Right atrium auricular region (tissue), 2 donors: ENCODE results near the gene LRRC75B. TPM values are rescaled to one million over a fixed set of nuclear protein-coding genes. Genes with fewer than 3 reads are reported as not detected.

ENCODE experiments used
- DNase-seq: peaks from one replicate; pipeline ENCODE4 v3.0.0-alpha.2; 2019; ENCODE audit warnings: low spot score
- H3K27ac ChIP-seq, 2 donors: fragments of 200-600 bp; sonication (generic); 1 replicate in 1 of 2; 2 replicates in 1 of 2; pipeline ENCODE4 v1.5.1; 2016 to 2019
- H3K27me3 ChIP-seq, 2 donors: fragments of 200-600 bp; sonication (generic); one replicate each; pipeline versions ENCODE4 v1.5.1 to v1.6.0; 2017 to 2019
- H3K36me3 ChIP-seq: fragments of 200-600 bp; sonication (generic); one replicate; pipeline ENCODE4 v1.5.1; 2016
- H3K4me1 ChIP-seq, 2 donors: fragments of 200-600 bp; sonication (generic); one replicate each; pipeline versions ENCODE4 v1.5.1 to v1.6.0; 2017 to 2019
- H3K4me3 ChIP-seq, 2 donors: fragments of 200-600 bp; sonication (generic); 1 replicate in 1 of 2; 2 replicates in 1 of 2; pipeline ENCODE4 v1.5.1; 2017 to 2019; ENCODE audit warnings: mild to moderate bottlenecking in 1 of 2, moderate library complexity in 1 of 2
- H3K9me3 ChIP-seq, 2 donors: fragments of 200-600 bp; sonication (generic); one replicate each; pipeline ENCODE4 v1.5.1; 2019
- total RNA-seq, 2 donors: library from RNA; depleted of rRNA; stranded (reverse); fragments of >200 nt; gene quantifications; one replicate each; pipeline ENCODE4 v1.1.0, GENCODE V29; 2016
- TF ChIP-seq, protein P1 (sequence below), 2 donors: fragments of 200-600 bp; sonication (generic); IDR thresholded peaks; one replicate each; pipeline ENCODE4 v1.5.1; 2019; ENCODE audit warnings: antibody characterized with exemption in 2 of 2

The LRRC75B gene
- total RNA-seq, 2 donors from 2014 or later = 3.0 to 7.5 TPM

GRCh38 chr22:24567668-24568067, 25.2 kb downstream of the LRRC75B start:
- Histone ChIP-seq H3K27me3 (no peaks in the 10 kb centered on the region), H3K9me3 (no peaks in the 10 kb centered on the region), H3K4me3 (no peak overlapping the region), H3K4me1 (peaks cover 0 to 36% of the 10 kb centered on the region in 2 donors), H3K27ac (peak overlapping the region in 1 of 2 donors; percentile 19), H3K36me3 (peaks cover 44% of the 10 kb centered on the region)
- no peak for DNase-seq
- TF ChIP-seq, protein P1, sequence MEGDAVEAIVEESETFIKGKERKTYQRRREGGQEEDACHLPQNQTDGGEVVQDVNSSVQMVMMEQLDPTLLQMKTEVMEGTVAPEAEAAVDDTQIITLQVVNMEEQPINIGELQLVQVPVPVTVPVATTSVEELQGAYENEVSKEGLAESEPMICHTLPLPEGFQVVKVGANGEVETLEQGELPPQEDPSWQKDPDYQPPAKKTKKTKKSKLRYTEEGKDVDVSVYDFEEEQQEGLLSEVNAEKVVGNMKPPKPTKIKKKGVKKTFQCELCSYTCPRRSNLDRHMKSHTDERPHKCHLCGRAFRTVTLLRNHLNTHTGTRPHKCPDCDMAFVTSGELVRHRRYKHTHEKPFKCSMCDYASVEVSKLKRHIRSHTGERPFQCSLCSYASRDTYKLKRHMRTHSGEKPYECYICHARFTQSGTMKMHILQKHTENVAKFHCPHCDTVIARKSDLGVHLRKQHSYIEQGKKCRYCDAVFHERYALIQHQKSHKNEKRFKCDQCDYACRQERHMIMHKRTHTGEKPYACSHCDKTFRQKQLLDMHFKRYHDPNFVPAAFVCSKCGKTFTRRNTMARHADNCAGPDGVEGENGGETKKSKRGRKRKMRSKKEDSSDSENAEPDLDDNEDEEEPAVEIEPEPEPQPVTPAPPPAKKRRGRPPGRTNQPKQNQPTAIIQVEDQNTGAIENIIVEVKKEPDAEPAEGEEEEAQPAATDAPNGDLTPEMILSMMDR (IDR thresholded peaks at IDR 0.05) = no peak

DNA sequence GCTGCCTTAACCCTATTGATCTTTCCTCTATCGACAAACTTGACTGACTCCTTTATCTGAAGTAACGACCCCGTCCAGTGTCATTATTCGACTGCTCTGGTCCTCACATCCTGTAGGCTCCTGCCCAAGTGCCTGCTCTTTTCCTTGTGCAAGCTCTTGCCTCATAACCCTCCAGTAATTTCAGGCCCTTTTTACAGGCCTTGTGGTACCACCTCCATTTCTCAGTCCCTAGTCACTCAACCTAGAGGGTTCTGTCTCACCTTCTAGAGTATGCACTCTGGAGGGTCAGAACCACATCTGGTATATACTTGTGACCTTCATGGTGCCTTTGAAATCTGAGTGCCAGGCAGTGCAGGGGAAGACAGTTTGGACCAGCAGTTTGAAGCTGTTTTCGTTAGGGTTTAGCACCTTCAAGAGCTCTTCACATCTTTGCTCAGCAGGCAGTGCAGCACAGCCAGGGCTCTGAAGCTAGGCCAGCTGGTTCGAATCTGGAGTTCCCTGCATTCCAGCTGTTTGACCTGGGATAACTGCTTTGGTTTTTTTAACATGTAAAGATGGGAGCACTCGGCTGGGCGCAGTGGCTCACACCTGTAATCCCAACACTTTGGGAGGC, 25.9 kb downstream of the LRRC75B start:
- Histone ChIP-seq H3K27ac (peak overlapping the region; percentile 14 to 19), H3K4me3 (no peak overlapping the region), H3K9me3 (no peaks in the 10 kb centered on the region), H3K27me3 (no peaks in the 10 kb centered on the region), H3K4me1 (peaks cover 0 to 43% of the 10 kb centered on the region in 2 donors), H3K36me3 (peaks cover 37% of the 10 kb centered on the region)
- no peak for DNase-seq
- TF ChIP-seq, protein P1 (IDR thresholded peaks at IDR 0.05) = no peak

DNA sequence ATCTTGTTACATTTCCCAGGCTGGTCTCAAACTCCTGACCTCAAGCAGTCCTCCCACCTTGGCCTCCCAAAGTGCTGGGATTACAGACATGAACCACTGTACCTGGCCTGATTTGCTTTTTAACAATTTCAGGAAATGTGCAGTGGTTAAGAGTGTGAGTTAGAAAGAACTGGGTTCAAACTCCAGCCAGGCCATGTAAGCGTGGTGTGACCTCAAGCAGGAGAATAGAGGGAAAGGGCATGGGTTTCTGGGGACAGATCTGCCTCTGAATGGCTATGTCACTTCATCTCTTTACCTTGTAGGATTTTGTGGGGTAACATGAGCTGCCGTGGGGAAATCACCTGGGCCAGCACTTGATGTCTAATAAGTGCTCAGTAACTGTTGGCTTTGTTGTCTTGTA, 27.8 kb downstream of the LRRC75B start:
- Histone ChIP-seq H3K4me1 (peaks cover 0 to 46% of the 10 kb centered on the region in 2 donors), H3K4me3 (no peak overlapping the region), H3K9me3 (no peaks in the 10 kb centered on the region), H3K27me3 (no peaks in the 10 kb centered on the region), H3K36me3 (peaks cover 34% of the 10 kb centered on the region), H3K27ac (peak overlapping the region; percentile 49 to 82)
- TF ChIP-seq, protein P1 (IDR thresholded peaks at IDR 0.05) = no peak
- DNase-seq = no peak

DNA sequence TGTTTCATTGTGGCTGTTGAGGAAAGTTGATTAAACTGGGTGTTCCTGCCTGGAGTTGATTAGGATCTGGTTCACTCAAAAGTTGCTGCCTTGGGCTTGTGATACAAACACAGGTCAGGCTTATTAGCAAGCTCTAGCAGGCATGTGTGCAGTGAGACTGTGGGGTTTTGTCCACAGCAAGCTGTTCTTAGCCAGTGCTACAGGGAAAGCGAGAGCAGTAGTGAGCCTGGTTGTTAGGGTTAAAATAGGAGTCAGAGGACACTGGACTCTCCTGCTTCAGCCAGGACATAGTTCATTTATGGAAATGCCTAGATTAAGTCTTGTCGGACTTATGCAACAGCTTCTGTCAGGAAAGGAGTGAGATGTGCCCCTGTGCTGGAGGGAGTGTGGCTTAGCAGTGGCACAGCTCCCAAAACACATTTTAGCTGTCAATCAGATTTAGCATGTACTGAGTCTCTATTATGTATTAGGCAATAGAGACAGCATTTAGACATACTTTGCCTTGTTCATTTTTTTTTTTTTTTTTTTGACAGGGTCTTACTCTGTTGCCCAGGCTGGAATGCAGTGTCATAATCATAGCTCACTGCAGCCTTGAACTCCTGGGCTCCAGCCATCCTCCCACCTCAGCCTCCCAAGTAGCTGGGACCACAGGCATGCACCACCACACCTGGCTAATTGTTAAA, 28.4 kb downstream of the LRRC75B start:
- Histone ChIP-seq H3K4me3 (no peak overlapping the region), H3K36me3 (peaks cover 30% of the 10 kb centered on the region)

DNA sequence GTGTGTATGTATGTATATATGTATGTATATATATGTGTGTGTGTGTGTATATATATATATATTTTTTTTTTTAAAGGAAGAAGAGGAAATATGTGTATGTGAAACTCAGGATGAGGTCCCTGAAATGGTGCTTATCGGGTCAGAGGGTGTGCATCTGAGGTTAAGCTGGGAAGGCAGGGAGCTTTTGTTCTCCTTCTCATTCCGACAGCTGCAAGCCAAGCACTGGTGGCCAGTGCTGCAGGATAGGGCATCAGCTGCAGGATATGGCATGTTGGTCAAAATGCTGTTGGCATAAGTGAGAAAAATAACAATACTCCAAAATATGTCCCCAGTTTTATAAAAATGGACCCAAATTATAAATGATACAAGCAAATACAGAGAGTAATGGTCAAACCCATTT, 29.6 kb downstream of the LRRC75B start:
- H3K4me1 ChIP-seq = peaks cover 0 to 56% of the 10 kb centered on the region in 2 donors
- DNase-seq = no peak
- H3K27me3 ChIP-seq = no peaks in the 10 kb centered on the region
- peak overlapping the region; percentile 65 to 82 for H3K27ac ChIP-seq
- no peaks in the 10 kb centered on the region for H3K9me3 ChIP-seq
- peaks cover 30% of the 10 kb centered on the region for H3K36me3 ChIP-seq
- H3K4me3 ChIP-seq = no peak overlapping the region
- TF ChIP-seq, protein P1 (IDR thresholded peaks at IDR 0.05) = no peak

More for the DNA sequence above, 28.4 kb downstream of the LRRC75B start:
- no peak for DNase-seq
- Histone ChIP-seq H3K9me3 (no peaks in the 10 kb centered on the region), H3K4me1 (peaks cover 0 to 48% of the 10 kb centered on the region in 2 donors), H3K27me3 (no peaks in the 10 kb centered on the region), H3K27ac (peak overlapping the region; percentile 65 to 82)
- TF ChIP-seq, protein P1 (IDR thresholded peaks at IDR 0.05) = no peak
